A549 treated with GW870086 at 1 μM for 4 hours (cell line): ENCODE data around the gene ANXA1. TPM values are rescaled to one million over a fixed set of nuclear protein-coding genes. Genes with fewer than 3 reads are reported as not detected.

ENCODE experiments used
- total RNA-seq: library from RNA; stranded (reverse); fragments of 200-300 nt; extraction: Qiagen RNA extraction; gene quantifications from 5 replicates; pipeline ENCODE4 v1.2.3, GENCODE V29; 2022; ENCODE audit warnings: low read depth

Gene ANXA1
- total RNA-seq = 1,021 to 1,249 TPM (median 1,192 TPM) in 5 replicates

GRCh38 chr9:73151653-73152542 is at the start of gene ANXA1:
Gene ANXA1 (plus strand): TSS chr9:73151865. CDS start chr9:73158536, 6,671 bp downstream.

Other genes starting within 250 kb of the ANXA1 start
- 4,215 to 5,771 TPM (median 5,434 TPM) in 5 replicates for gene ALDH1A1, start 198.8 kb upstream of the ANXA1 start, total RNA-seq